Measurements from ENCODE around the gene COG5.

Gene COG5

DNA sequence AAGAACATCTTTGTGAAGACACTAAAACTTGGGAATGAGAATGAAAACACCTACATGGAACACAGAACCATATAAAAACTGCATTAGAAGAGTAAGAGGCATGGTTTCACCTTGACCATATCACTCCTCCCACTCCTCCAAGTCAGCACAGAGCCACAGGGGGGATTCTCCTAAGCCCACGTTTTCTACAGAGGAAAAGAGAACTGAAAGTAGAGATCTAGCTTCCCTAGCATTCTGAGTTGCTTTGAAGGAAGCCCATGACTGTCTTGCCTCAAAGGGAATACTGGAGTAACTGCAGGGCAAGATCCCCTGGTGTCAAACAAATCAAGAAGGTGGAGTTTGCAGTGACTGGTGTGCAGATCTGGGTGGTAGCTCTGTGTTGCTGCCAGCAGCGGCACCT lies 351.0 kb downstream of the COG5 start:
- DNase-seq, result no peak

DNA sequence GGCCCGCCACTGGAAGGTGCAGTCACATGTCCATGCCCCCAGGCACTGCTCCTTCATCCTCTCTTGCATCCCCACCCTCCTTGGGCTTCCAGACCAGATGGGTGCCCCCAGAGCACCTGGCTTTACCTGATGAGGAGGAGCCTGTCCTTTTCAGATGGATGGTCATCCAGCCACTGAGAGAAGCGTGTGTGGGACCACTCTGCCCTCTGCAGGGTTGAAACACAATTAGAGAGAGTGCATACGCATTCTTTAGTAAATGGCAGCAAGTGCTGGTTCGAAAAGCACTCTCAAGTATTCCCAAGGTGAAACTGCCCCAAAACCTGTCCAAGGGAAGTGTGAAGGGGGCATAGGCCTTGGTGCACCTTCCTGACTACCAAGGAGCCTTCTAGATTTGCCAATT lies 353.3 kb downstream of the COG5 start:
- DNase-seq, result no peak

- no peak for DNase-seq
Measured at GRCh38 chr7:107209565-107209964, 354.2 kb downstream of the COG5 start.

GRCh38 chr7:107208563-107208962 lies 355.2 kb downstream of the COG5 start:
- no peak for DNase-seq

GRCh38 chr7:107208024-107208521 lies 355.6 kb downstream of the COG5 start:
- DNase-seq, result no peak

DNA sequence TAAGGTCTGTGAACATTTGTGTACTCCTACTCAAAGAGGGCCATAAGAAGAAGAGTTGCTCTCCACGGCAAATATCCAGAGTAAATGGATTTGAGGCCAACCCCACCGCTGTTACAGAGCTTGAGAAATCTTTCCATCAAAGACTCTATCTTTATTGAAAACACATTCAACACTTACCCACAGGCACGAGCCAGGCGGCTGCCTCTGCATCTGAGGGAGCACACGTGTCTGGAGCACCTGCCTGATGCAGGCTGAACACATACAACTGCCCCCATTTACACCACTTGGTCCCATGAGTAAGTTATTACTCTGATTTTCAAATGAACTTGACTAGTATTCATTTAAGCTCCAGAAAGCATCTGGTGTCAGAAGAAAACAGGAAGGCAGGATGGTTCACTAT lies 356.3 kb downstream of the COG5 start:
- DNase-seq, result no peak

DNA sequence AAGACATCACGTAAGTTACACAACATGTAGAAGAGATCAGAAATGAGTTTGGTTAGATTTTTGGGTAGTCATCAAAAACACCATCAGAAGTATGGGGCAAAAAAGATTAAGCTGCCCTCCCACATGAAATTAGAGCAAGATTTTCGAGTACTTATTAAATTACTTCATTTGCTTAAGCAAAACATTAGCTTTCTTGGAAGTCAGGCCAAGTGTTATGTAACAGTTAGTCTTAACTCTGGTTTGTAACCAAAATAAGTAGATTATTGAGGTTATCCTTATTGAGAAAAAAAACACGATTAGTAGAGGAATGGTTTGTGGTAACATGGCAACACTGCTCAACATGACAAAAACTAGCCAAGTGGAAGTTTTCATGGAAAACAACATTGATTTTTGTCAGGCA lies 357.0 kb downstream of the COG5 start:
- no peak for DNase-seq

DNA sequence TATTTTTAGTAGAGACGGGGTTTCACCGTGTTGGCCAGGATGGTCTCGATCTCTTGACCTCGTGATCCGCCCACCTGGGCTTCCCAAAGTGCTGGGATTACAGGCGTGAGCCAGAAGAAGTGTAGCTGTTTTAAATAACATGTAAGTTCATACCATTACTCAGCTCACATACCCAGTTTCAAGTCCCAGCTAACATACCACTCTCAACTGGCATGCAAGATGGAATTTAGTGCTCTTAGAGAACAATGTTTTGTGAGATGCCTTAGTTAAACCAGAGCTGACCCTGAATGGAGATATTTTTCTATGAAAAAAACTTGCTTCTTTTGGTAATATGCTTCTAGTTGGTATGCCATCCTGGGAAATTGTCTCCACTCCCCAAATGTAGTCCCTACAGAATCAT lies 357.6 kb downstream of the COG5 start:
- DNase-seq, result no peak

DNA sequence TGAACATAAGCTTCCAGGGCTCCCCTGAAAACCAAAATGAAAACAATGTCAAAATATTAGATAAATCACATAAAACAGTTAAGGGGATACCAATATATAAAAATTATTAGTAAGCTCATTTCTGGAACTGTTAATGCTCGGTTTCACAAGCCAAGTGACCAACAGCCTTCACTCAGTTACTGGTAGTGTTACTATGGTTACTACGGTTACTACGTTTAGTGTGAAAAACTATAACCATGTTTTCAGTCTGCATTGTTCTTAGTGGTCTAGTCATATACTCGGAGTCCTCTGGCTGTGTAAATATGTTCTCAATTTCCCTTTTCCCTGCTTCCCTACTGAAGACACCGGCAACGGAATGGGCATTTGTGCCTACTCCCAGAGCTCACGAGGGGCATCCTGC lies 360.1 kb downstream of the COG5 start:
- DNase-seq, result no peak

DNA sequence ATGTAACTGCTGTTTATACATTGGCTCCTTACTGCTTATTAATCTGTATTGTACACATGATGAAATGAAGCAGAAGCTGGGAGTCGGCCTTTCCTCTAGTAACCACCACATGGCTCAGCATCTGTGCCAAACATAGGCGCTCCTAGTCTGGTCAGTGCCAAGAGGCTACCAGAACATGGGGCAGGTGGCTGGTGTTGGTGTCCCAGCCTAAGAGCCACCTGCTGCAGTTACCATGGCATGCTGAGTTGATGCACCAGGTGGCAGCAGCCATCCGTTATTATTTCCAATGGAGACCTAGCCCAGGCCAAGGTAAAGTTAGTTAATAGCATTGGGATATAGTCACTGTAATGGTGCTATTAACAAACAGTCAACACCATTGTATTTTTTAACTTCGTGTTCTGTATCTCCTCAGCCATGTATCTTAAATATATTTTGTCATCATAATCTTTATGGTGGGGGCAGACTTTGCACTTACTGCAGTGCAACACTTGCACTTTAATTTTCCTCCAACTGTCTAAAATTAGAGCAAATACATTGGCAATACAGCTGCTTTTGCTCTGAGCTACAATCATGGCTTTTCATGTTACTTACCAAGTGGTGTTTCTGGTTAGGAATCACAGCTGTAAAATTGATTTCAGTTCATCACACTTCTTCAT lies 361.8 kb downstream of the COG5 start:
- DNase-seq, result peak; percentile 23

- DNase-seq, result no peak
Measured at GRCh38 chr7:107196834-107197610, 366.7 kb downstream of the COG5 start.

- no peak for DNase-seq
Measured at GRCh38 chr7:107194052-107194451, 369.7 kb downstream of the COG5 start.

GRCh38 chr7:107190090-107190489 lies 373.6 kb downstream of the COG5 start:
- DNase-seq, result no peak

- DNase-seq, result no peak
Measured at GRCh38 chr7:107187774-107188173, 375.9 kb downstream of the COG5 start.

GRCh38 chr7:107186240-107186639 lies 377.5 kb downstream of the COG5 start:
- no peak for DNase-seq

DNA sequence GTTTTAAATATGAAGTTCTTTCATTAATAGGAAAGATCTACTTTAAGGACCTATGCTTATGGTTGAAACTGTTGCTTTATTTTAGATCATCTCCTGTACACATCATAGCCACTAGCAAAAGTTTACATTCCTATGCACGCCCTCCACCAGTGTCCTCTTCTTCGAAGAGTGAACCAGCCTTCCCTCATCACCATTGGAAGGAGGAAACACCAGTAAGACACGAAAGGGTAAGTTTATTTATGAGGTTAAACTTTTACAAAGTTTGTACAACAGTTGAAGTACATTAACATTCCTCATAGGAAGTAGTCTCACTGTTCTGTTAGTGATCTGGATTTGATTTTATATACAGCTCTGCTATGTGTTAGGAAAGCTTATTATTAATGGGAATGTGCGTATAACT lies 378.0 kb downstream of the COG5 start:
- no peak for DNase-seq

- DNase-seq, result no peak
Measured at GRCh38 chr7:107181172-107181571, 382.5 kb downstream of the COG5 start.

GRCh38 chr7:107180378-107180777 lies 383.3 kb downstream of the COG5 start:
- peak; percentile 26 for DNase-seq

DNA sequence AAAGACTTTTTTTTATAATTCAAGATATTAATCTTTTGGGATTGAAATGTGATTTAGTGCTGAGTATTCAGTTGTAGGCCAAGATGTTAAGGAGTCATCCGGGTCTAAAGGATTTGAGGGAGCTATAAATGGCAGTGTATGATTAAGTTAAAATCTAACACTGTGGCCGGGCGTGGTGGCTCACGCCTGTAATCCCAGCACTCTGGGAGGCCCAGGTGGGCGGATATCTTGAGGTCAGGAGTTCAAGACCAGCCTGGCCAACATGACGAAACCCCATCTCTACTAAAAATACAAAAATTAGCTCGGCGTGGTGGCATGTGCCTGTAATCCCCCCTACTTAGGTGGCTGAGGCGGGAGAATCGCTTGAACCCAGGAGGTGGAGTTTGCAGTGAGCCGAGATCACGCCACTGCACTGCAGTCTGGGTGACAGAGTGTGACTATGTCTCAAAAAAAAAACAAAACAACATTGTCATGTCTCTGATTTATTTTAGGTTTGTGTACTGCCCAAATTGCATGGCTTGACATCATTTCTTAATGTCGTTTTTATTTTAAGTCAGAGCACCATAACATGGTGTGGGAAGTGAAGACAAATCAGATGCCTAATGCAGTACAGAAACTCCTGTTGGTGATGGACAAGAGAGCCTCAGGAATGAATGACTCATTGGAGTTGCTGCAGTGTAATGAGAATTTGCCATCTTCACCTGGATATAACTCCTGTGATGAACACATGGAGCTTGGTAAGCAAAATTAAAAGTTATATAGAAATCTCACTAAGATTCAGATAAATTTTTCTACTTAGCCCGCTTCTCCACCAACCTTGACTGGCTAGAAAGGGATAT lies 384.2 kb downstream of the COG5 start:
- no peak for DNase-seq

GRCh38 chr7:107173691-107174406 lies 389.9 kb downstream of the COG5 start:
- no peak for DNase-seq

DNA sequence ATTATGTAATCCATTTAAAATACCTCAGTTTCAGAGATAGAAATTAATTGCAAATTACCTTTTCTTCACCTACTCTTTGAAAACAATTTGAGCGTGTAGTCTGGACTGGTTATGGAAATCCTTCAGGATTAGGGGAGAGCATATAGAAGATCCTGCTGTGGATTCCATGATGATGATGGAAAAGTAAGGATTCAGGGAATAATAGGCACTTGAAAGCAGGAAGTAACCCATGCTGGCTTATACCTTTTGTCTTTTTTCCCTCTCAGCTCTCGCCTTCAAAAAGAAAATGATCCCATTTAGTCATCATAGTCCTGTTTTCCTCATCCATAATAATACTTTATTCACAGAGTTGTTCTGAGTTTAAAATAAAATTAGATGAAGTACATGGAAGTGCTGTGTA lies 390.5 kb downstream of the COG5 start:
- no peak for DNase-seq

DNA sequence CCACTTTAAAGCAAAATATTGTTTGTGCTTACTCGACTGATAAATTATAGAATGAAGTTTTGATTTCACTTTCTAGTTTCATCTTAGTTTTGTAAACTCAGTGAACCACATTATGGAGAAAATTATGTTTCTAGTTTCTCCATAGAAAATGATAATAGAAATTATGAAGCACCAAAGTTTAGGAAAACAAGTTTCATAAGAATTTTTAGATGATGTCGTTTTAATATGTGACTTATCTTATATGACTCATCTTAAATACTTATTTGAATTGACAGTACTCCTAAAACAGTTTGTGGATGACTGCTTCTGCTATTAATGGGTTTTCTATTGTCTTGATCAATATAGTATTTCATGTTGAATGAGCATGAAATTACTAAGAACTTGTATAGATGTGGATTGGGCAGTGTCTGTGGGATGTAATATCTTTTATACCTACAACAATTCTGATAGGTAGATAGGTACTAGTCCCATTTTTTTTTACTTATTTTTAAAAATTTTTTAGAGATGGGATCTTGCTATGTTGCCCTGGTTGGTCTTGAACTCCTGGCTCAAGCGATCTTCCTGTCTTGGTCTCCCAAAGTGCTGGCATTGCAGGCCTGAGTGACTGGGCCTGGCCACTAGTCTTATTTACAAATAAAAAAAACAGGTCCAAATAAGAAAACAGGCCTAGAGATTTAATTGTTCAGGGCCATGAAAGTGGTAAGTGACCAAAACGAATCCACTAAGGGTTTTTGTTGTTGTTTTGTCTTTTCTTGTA lies 391.3 kb downstream of the COG5 start:
- no peak for DNase-seq
